Measurements from ENCODE around the gene CNOT3.

GRCh38 chr19:54173359-54173699, 35.8 kb downstream of the CNOT3 start:
- TF ChIP-seq POLR2A (IDR thresholded peaks at IDR 0.05) (no peak), CTCF (IDR thresholded peaks at IDR 0.05) (no peak), POLR2AphosphoS5 (IDR thresholded peaks at IDR 0.05) (no peak)

Measured in prostate gland (tissue), 2 donors.